CD4-positive, alpha-beta T cell (primary cell): ENCODE data around the gene CLTCL1. TPM values are rescaled to one million over a fixed set of nuclear protein-coding genes. Genes with fewer than 3 reads are reported as not detected.
"Not testable (repeated sequence)": the region's sequence is repeated elsewhere in the genome, so short reads cannot be mapped to it uniquely, and the experiment has no call there.

Experiments
- ATAC-seq: fragments of 200-7000 bp; cut with Tn5 transposase; one replicate; pipeline ENCODE4 v1.10.0; 2022; ENCODE audit warnings: mild to moderate bottlenecking; ENCODE audit not compliant: poor library complexity
- CTCF ChIA-PET: fragments of 350-600 bp; sonication (Branson Sonifier 250); formaldehyde crosslinking; loops from one replicate; lab custom pipeline; 2021; ENCODE audit warnings: antibody characterized with exemption, inconsistent platforms; lab: Charles Lee
- POLR2A ChIA-PET: fragments of 350-600 bp; sonication (Branson Sonifier 250); formaldehyde crosslinking; loops from one replicate; lab custom pipeline; 2021; ENCODE audit warnings: antibody characterized with exemption, inconsistent platforms; lab: Charles Lee
- DNase-seq, 14 experiments: peaks; one replicate each; pipeline ENCODE4 v3.0.0-alpha.2; 2013 to 2020; ENCODE audit warnings: mixed read lengths in 2 of 14
- H3K27ac ChIP-seq, 2 donors: one replicate each; pipeline versions ENCODE4 v1.5.1 to v1.7.0; 2013; ENCODE audit warnings: low read length in 2 of 2, low read depth in 1 of 2, mild to moderate bottlenecking in 1 of 2
- H3K27me3 ChIP-seq, 2 experiments: 1 replicate in 1 of 2; 2 replicates in 1 of 2; pipeline versions ENCODE4 v1.6.1 to v1.7.0; 2013; ENCODE audit warnings: low read length in 2 of 2, control low read depth in 1 of 2, mild to moderate bottlenecking in 1 of 2, moderate library complexity in 1 of 2; ENCODE audit not compliant: insufficient read depth in 2 of 2, control insufficient read depth in 1 of 2
- H3K36me3 ChIP-seq: one replicate; pipeline ENCODE4 v1.6.1; 2013; ENCODE audit warnings: low read length, control low read depth; ENCODE audit not compliant: insufficient read depth
- H3K4me1 ChIP-seq: one replicate; pipeline ENCODE4 v1.6.1; 2013; ENCODE audit warnings: low read length, control low read depth; ENCODE audit not compliant: insufficient read depth
- H3K4me3 ChIP-seq: one replicate; pipeline ENCODE4 v1.5.1; 2013; ENCODE audit warnings: mild to moderate bottlenecking, low read length, moderate library complexity
- H3K9me3 ChIP-seq, 2 experiments: 1 replicate in 1 of 2; 2 replicates in 1 of 2; pipeline versions ENCODE4 v1.6.1 to v1.7.0; 2013; ENCODE audit warnings: low read length in 2 of 2, mild to moderate bottlenecking in 2 of 2, control low read depth in 1 of 2, moderate library complexity in 1 of 2; ENCODE audit not compliant: control insufficient read depth in 1 of 2, insufficient read depth in 1 of 2
- H3K27ac Mint-ChIP-seq: one replicate; pipeline ENCODE4 v1.8.0; 2020; ENCODE audit warnings: mixed read lengths
- H3K27me3 Mint-ChIP-seq: one replicate; pipeline ENCODE4 v1.8.0; 2021; ENCODE audit warnings: mixed read lengths
- H3K36me3 Mint-ChIP-seq: one replicate; pipeline ENCODE4 v1.8.0; 2021; ENCODE audit warnings: low read depth, mixed read lengths
- H3K4me1 Mint-ChIP-seq: one replicate; pipeline ENCODE4 v1.8.0; 2021; ENCODE audit warnings: low read depth, mixed read lengths
- H3K4me3 Mint-ChIP-seq: one replicate; pipeline ENCODE4 v1.8.0; 2020; ENCODE audit warnings: mild to moderate bottlenecking, mixed read lengths
- H3K9me3 Mint-ChIP-seq: one replicate; pipeline ENCODE4 v1.8.0; 2020; ENCODE audit warnings: mixed read lengths
- CTCF ChIP-seq: fragments of 200-600 bp; IDR thresholded peaks from one replicate; pipeline ENCODE4 v1.8.0; 2022; ENCODE audit warnings: antibody characterized with exemption, mild to moderate bottlenecking
- intact Hi-C, 2 experiments: fragments of 100-400 bp; cut with DNase I in 1 of 2; cut with micrococcal nuclease in 1 of 2; formaldehyde crosslinking; loops; one replicate each; pipeline versions ENCODE4 v1.15.1 to v1.9.0; 2023 to 2025; cut with DNase I, micrococcal nuclease
- total RNA-seq, 174 experiments: library from RNA in 2 of 174; stranded (reverse) in 2 of 174; gene quantifications; one replicate each; pipeline ENCODE4 v1.2.3 and lab custom pipeline; 2021 to 2026

The CLTCL1 gene
- total RNA-seq, 2 experiments from 2014 or later: 0.52 to 1.5 TPM

GRCh38 chr22:19329454-19329853 is 37.9 kb upstream of the CLTCL1 start:
- Mint-ChIP-seq H3K4me3 (no peak overlapping the region), H3K36me3 (peaks cover 81% of the 10 kb centered on the region), H3K4me1 (no peaks in the 10 kb centered on the region), H3K9me3 (peaks cover 18% of the 10 kb centered on the region), H3K27me3 (no peaks in the 10 kb centered on the region), H3K27ac (no peak overlapping the region)
- DNase-seq (no peak), ATAC-seq (no peak)
- intact Hi-C loops: no loop called here
- CTCF ChIA-PET: no interaction called here
- peaks cover 19 to 49% of the 10 kb centered on the region in 2 experiments for H3K9me3 ChIP-seq
- no peaks in the 10 kb centered on the region for H3K4me1 ChIP-seq
- no peak overlapping the region for H3K4me3 ChIP-seq
- H3K27ac ChIP-seq: no peak overlapping the region
- TF ChIP-seq CTCF: no peak
- POLR2A ChIA-PET: no interaction called here
- peaks cover 43% of the 10 kb centered on the region for H3K36me3 ChIP-seq
- H3K27me3 ChIP-seq: no peaks in the 10 kb centered on the region

- intact Hi-C loops: no loop called here
- ChIA-PET POLR2A (no interaction called here), CTCF (no interaction called here)
- no peak overlapping the region for H3K4me3 ChIP-seq
- H3K27me3 ChIP-seq: no peaks in the 10 kb centered on the region
- H3K9me3 ChIP-seq: peaks cover 10 to 30% of the 10 kb centered on the region in 2 experiments
- Mint-ChIP-seq H3K36me3 (peaks cover 43% of the 10 kb centered on the region), H3K27me3 (no peaks in the 10 kb centered on the region), H3K9me3 (peaks cover 9% of the 10 kb centered on the region), H3K4me1 (no peaks in the 10 kb centered on the region), H3K4me3 (no peak overlapping the region), H3K27ac (no peak overlapping the region)
- no peak for DNase-seq
- no peak overlapping the region for H3K27ac ChIP-seq
- no peak for TF ChIP-seq CTCF
- no peak for ATAC-seq
- no peaks in the 10 kb centered on the region for H3K4me1 ChIP-seq
- H3K36me3 ChIP-seq: peaks cover 13% of the 10 kb centered on the region
These were observed 33.9 kb upstream of the CLTCL1 start for GRCh38 chr22:19325296-19325948.

DNA sequence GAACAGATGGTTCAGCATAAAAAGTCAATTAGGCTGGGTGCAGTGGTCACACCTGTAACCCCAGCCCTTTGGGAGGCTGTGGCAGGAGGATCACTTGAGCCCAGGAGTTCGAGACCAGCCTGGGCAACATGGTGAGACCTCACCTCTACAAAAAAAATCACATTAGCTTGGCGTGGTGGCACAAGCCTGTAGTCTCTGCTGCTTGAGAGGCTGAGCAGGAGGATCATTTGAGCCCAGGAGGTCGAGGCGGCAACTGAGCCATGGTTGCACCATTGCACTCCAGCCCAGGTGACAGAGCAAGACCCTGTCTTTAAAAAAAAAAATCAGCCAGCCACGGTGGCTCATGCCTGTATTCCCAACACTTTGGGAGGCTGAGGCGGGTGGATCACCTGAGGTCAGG is 31.9 kb upstream of the CLTCL1 start:
- CTCF ChIA-PET, H3K4me3 Mint-ChIP-seq, DNase-seq, H3K9me3 Mint-ChIP-seq, H3K27ac ChIP-seq, H3K4me1 Mint-ChIP-seq, H3K4me3 ChIP-seq, ATAC-seq, H3K27me3 ChIP-seq, H3K4me1 ChIP-seq, H3K27me3 Mint-ChIP-seq, H3K27ac Mint-ChIP-seq, intact Hi-C loops, H3K36me3 ChIP-seq, POLR2A ChIA-PET: not testable (repeated sequence)
- peaks cover 15 to 17% of the 10 kb centered on the region in 2 experiments for H3K9me3 ChIP-seq
- H3K36me3 Mint-ChIP-seq: peaks cover 23% of the 10 kb centered on the region

DNA sequence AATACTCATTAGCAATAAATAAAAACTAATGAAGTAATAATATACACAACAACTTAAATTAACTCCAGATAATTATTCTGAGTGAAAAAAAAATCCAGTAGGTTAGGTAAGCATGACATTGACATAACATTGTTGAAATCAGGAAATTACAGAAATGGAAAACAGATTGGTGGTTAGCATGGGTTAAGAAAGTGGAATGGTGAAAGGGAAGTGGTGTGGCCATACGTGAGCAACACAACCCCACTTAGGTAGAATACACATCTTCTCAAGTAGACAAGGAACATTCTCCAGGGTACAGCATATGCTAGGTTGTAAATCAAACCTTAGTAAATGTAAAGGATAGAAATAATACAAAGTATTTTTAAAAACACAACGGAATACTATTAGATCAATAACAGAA is 30.2 kb upstream of the CLTCL1 start:
- peaks cover 13 to 24% of the 10 kb centered on the region in 2 experiments for H3K9me3 ChIP-seq
- no peak for DNase-seq
- no peaks in the 10 kb centered on the region for H3K27me3 ChIP-seq
- Mint-ChIP-seq H3K9me3 (peaks cover 6% of the 10 kb centered on the region), H3K27me3 (no peaks in the 10 kb centered on the region), H3K36me3 (peaks cover 20% of the 10 kb centered on the region), H3K27ac (no peak overlapping the region), H3K4me1 (no peaks in the 10 kb centered on the region), H3K4me3 (no peak overlapping the region)
- ChIA-PET CTCF (no interaction called here), POLR2A (no interaction called here)
- intact Hi-C loops: no loop called here
- ATAC-seq: no peak
- H3K36me3 ChIP-seq: no peaks in the 10 kb centered on the region
- H3K4me3 ChIP-seq: no peak overlapping the region
- no peak for TF ChIP-seq CTCF
- no peak overlapping the region for H3K27ac ChIP-seq
- no peaks in the 10 kb centered on the region for H3K4me1 ChIP-seq

GRCh38 chr22:19320136-19320535 is 28.6 kb upstream of the CLTCL1 start:
- POLR2A ChIA-PET, H3K4me3 ChIP-seq, CTCF ChIA-PET, H3K27ac Mint-ChIP-seq, H3K27me3 ChIP-seq, DNase-seq, H3K4me1 Mint-ChIP-seq, intact Hi-C loops, H3K4me3 Mint-ChIP-seq, H3K4me1 ChIP-seq, H3K27ac ChIP-seq, H3K36me3 ChIP-seq, H3K9me3 Mint-ChIP-seq, H3K27me3 Mint-ChIP-seq, ATAC-seq: not testable (repeated sequence)
- H3K9me3 ChIP-seq: peaks cover 21 to 37% of the 10 kb centered on the region in 2 experiments
- H3K36me3 Mint-ChIP-seq: peaks cover 13% of the 10 kb centered on the region
